Activated T-cell treated with anti-CD3 and anti-CD28 coated beads, Interleukin-2, amount 50 U/mL, for 4 hours (primary cell): ENCODE results near the gene HNRNPA1. TPM values are rescaled to one million over a fixed set of nuclear protein-coding genes. Genes with fewer than 3 reads are reported as not detected.
"Not testable (repeated sequence)": the region's sequence is repeated elsewhere in the genome, so short reads cannot be mapped to it uniquely, and the experiment has no call there.

Experiments
- ATAC-seq, 2 donors: fragments of 200-7000 bp; cut with Tn5 transposase; one replicate each; pipeline ENCODE4 v1.10.0; 2021
- DNase-seq: peaks from one replicate; pipeline ENCODE4 v3.0.0-alpha.2; 2020
- H3K27me3 Mint-ChIP-seq: one replicate; pipeline ENCODE4 v1.8.0; 2021; ENCODE audit warnings: low read depth, mixed read lengths
- H3K36me3 Mint-ChIP-seq: one replicate; pipeline ENCODE4 v1.8.0; 2022; ENCODE audit warnings: mixed read lengths; ENCODE audit not compliant: insufficient read depth
- H3K4me1 Mint-ChIP-seq: one replicate; pipeline ENCODE4 v1.8.0; 2021; ENCODE audit warnings: low read depth, mixed read lengths
- H3K4me3 Mint-ChIP-seq: one replicate; pipeline ENCODE4 v1.8.0; 2021; ENCODE audit warnings: mild to moderate bottlenecking, moderate library complexity, mixed read lengths
- H3K9me3 Mint-ChIP-seq: one replicate; pipeline ENCODE4 v1.8.0; 2021; ENCODE audit warnings: mixed read lengths
- total RNA-seq, 3 donors: library from RNA; stranded (reverse); gene quantifications; one replicate each; pipeline ENCODE4 v1.2.1, GENCODE V29; 2021

HNRNPA1 gene
- total RNA-seq, 3 donors from 2014 or later: 2,725 to 2,849 (median 2,779) TPM

- no peaks in the 10 kb centered on the region for H3K9me3 Mint-ChIP-seq
- peaks cover 55% of the 10 kb centered on the region for H3K27me3 Mint-ChIP-seq
- ATAC-seq (no peak), DNase-seq (no peak)
- no peak overlapping the region for H3K4me3 Mint-ChIP-seq
- peaks cover 19% of the 10 kb centered on the region for H3K4me1 Mint-ChIP-seq
- H3K36me3 Mint-ChIP-seq: no peaks in the 10 kb centered on the region
Measured at GRCh38 chr12:54299515-54300224, 19.1 kb downstream of the HNRNPA1 start.

DNA sequence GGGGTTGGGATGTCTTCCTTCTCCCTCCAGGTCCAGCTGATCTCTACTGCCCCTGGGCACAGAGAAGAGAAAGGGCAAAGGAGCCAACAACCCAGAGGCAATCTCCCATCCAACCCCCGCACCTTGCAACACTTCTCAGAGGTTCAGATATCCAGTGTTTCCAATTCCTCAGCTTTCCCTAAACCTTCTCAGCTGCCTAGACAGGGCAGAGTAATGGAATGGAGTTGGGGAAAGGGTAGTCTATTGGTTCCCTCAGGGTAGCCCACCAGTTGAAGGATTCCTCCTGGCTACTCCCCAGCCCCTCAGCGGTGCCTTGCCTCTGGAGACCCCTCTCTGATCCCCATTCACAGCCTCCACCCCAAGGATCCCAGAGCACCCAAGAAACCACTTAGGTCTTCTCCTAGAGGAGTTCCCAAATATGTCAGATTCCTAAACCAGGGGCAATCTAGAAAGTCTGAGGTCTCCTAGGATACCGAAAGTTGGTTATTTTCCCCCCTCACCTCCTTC, 19.8 kb downstream of the HNRNPA1 start:
- peaks cover 58% of the 10 kb centered on the region for H3K27me3 Mint-ChIP-seq
- ATAC-seq (no peak), DNase-seq (no peak)
- peaks cover 19% of the 10 kb centered on the region for H3K4me1 Mint-ChIP-seq
- H3K4me3 Mint-ChIP-seq: no peak overlapping the region
- no peaks in the 10 kb centered on the region for H3K9me3 Mint-ChIP-seq
- H3K36me3 Mint-ChIP-seq: no peaks in the 10 kb centered on the region

DNA sequence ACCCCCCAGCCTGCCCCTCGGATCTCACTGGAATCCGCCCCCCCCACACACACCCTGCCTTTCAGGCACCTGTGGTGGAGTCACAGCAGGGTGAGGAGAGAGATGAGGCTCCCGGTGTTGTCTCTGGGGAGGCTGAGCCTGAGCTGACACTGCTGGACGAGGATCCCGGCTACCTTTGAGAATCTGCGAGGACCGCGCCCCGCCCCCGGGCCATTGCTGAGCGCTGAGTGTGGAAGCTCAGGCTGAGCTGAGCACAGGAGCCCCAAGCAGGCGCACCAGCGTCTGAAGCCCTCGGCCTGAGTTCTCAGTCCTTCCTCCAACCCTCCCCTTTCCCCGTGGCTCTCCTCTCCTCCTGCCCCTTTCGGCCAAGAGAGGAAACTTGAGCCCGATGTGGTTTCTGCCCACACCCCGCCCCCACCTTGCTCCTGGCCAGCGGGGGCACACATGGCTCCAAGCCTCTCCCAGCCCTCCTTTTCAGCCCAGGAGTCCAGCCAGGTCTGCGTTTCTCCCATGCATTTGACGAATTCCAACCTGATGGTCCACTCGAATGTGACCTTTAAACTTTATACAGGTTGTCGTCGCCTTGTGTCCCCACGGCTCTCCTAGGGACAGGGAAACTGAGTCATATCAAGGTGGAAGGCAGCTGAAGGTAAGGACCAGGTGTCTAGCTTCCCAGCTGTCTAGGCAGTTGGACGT, 20.4 kb downstream of the HNRNPA1 start, which contains the start of gene NFE2:
NFE2 (minus strand) TSS at position 284 of the 696 bp plus-strand sequence. CDS start 5,767 bp downstream, outside the sequence.
- peaks cover 19% of the 10 kb centered on the region for H3K4me1 Mint-ChIP-seq
- no peaks in the 10 kb centered on the region for H3K36me3 Mint-ChIP-seq
- H3K27me3 Mint-ChIP-seq: peaks cover 58% of the 10 kb centered on the region
- peak; percentile 67 to 73 for ATAC-seq
- no peak for DNase-seq
- peak within 1 kb of the TSS; percentile 26 for H3K4me3 Mint-ChIP-seq
- H3K9me3 Mint-ChIP-seq: no peaks in the 10 kb centered on the region

- Mint-ChIP-seq H3K27me3 (peaks cover 58% of the 10 kb centered on the region), H3K4me1 (peaks cover 19% of the 10 kb centered on the region), H3K4me3 (no peak overlapping the region), H3K36me3 (no peaks in the 10 kb centered on the region), H3K9me3 (no peaks in the 10 kb centered on the region)
- DNase-seq: no peak
- no peak for ATAC-seq
Measured at GRCh38 chr12:54301428-54302048, 21.0 kb downstream of the HNRNPA1 start.

GRCh38 chr12:54303640-54304039, 23.1 kb downstream of the HNRNPA1 start:
- Mint-ChIP-seq H3K27me3 (peaks cover 56% of the 10 kb centered on the region), H3K4me1 (peaks cover 21% of the 10 kb centered on the region), H3K36me3 (no peaks in the 10 kb centered on the region), H3K4me3 (no peak overlapping the region), H3K9me3 (no peaks in the 10 kb centered on the region)
- ATAC-seq (no peak), DNase-seq (no peak)

- DNase-seq (no peak), ATAC-seq (no peak)
- Mint-ChIP-seq H3K4me1 (peaks cover 21% of the 10 kb centered on the region), H3K36me3 (no peaks in the 10 kb centered on the region), H3K27me3 (peaks cover 51% of the 10 kb centered on the region), H3K9me3 (no peaks in the 10 kb centered on the region), H3K4me3 (no peak overlapping the region)
Measured at GRCh38 chr12:54304187-54304810, 23.8 kb downstream of the HNRNPA1 start.

GRCh38 chr12:54306925-54307741, 26.6 kb downstream of the HNRNPA1 start:
- Mint-ChIP-seq H3K36me3 (no peaks in the 10 kb centered on the region), H3K4me3 (no peak overlapping the region), H3K9me3 (no peaks in the 10 kb centered on the region), H3K27me3 (peaks cover 28% of the 10 kb centered on the region), H3K4me1 (peaks cover 16% of the 10 kb centered on the region)
- no peak for DNase-seq
- peak in 1 of 2 donors; percentile 52 for ATAC-seq

GRCh38 chr12:54311051-54311450, 30.5 kb downstream of the HNRNPA1 start:
- H3K9me3 Mint-ChIP-seq: no peaks in the 10 kb centered on the region
- DNase-seq (no peak), ATAC-seq (no peak)
- H3K4me3 Mint-ChIP-seq: no peak overlapping the region
- no peaks in the 10 kb centered on the region for H3K36me3 Mint-ChIP-seq
- H3K4me1 Mint-ChIP-seq: peaks cover 7% of the 10 kb centered on the region
- peaks cover 8% of the 10 kb centered on the region for H3K27me3 Mint-ChIP-seq

- H3K4me3 Mint-ChIP-seq, H3K27me3 Mint-ChIP-seq, ATAC-seq, H3K36me3 Mint-ChIP-seq, H3K4me1 Mint-ChIP-seq, H3K9me3 Mint-ChIP-seq, DNase-seq: not testable (repeated sequence)
Measured at GRCh38 chr12:54312309-54312708, 31.8 kb downstream of the HNRNPA1 start.

DNA sequence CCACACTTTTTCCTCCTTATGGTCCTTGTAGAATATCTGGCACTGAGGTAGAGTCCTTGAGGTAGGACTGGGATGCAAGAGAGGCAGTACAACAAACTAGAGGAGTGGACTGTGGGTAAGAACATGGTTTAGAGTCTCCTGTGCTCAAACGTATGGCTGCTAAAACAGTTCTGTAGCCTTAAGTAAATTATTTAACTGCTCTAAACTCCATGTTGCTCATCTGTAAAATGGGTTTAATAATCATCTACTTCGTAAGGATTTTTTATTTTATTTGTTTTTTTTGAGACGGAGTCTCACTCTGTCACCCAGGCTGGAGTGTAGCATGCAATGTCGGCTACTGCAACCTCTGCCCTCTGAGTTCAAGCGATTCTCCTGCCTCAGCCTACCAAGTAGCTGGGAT, 40.8 kb downstream of the HNRNPA1 start:
- H3K4me3 Mint-ChIP-seq: no peak overlapping the region
- no peak for ATAC-seq
- H3K27me3 Mint-ChIP-seq: no peaks in the 10 kb centered on the region
- peaks cover 4% of the 10 kb centered on the region for H3K36me3 Mint-ChIP-seq
- no peak for DNase-seq
- H3K4me1 Mint-ChIP-seq: peaks cover 14% of the 10 kb centered on the region
- H3K9me3 Mint-ChIP-seq: no peaks in the 10 kb centered on the region

- DNase-seq (peak; percentile 87), ATAC-seq (peak; percentile 98)
- H3K4me1 Mint-ChIP-seq: peaks cover 35% of the 10 kb centered on the region
- H3K36me3 Mint-ChIP-seq: peaks cover 9% of the 10 kb centered on the region
- no peaks in the 10 kb centered on the region for H3K27me3 Mint-ChIP-seq
- peak within 1 kb of the TSS; percentile 98 for H3K4me3 Mint-ChIP-seq
- no peaks in the 10 kb centered on the region for H3K9me3 Mint-ChIP-seq
Measured at GRCh38 chr12:54324617-54325441, 44.3 kb downstream of the HNRNPA1 start, which contains the start of gene COPZ1. COPZ1 (plus strand) TSS chr12:54325131; CDS start chr12:54325164, 33 bp downstream.

GRCh38 chr12:54325442-54326109, 45.0 kb downstream of the HNRNPA1 start:
- ATAC-seq, DNase-seq, H3K36me3 Mint-ChIP-seq, H3K9me3 Mint-ChIP-seq, H3K27me3 Mint-ChIP-seq: not testable (repeated sequence)
- H3K4me1 Mint-ChIP-seq: peaks cover 43% of the 10 kb centered on the region
- H3K4me3 Mint-ChIP-seq: peak overlapping the region; percentile 98
